CD4-positive, alpha-beta T cell (primary cell): ENCODE measurements around the gene IGF1R. TPM values are rescaled to one million over a fixed set of nuclear protein-coding genes. Genes with fewer than 3 reads are reported as not detected.

ENCODE experiments used
- ATAC-seq: fragments of 200-7000 bp; cut with Tn5 transposase; one replicate; pipeline ENCODE4 v1.10.0; 2022; ENCODE audit warnings: mild to moderate bottlenecking; ENCODE audit not compliant: poor library complexity
- CTCF ChIA-PET: fragments of 350-600 bp; sonication (Branson Sonifier 250); formaldehyde crosslinking; loops from one replicate; lab custom pipeline; 2021; ENCODE audit warnings: antibody characterized with exemption, inconsistent platforms; lab: Charles Lee
- POLR2A ChIA-PET: fragments of 350-600 bp; sonication (Branson Sonifier 250); formaldehyde crosslinking; loops from one replicate; lab custom pipeline; 2021; ENCODE audit warnings: antibody characterized with exemption, inconsistent platforms; lab: Charles Lee
- DNase-seq, 14 experiments: peaks; one replicate each; pipeline ENCODE4 v3.0.0-alpha.2; 2013 to 2020; ENCODE audit warnings: mixed read lengths in 2 of 14
- H3K27ac ChIP-seq, 2 donors: one replicate each; pipeline versions ENCODE4 v1.5.1 to v1.7.0; 2013; ENCODE audit warnings: low read length in 2 of 2, low read depth in 1 of 2, mild to moderate bottlenecking in 1 of 2
- H3K27me3 ChIP-seq, 2 experiments: 1 replicate in 1 of 2; 2 replicates in 1 of 2; pipeline versions ENCODE4 v1.6.1 to v1.7.0; 2013; ENCODE audit warnings: low read length in 2 of 2, control low read depth in 1 of 2, mild to moderate bottlenecking in 1 of 2, moderate library complexity in 1 of 2; ENCODE audit not compliant: insufficient read depth in 2 of 2, control insufficient read depth in 1 of 2
- H3K36me3 ChIP-seq: one replicate; pipeline ENCODE4 v1.6.1; 2013; ENCODE audit warnings: low read length, control low read depth; ENCODE audit not compliant: insufficient read depth
- H3K4me1 ChIP-seq: one replicate; pipeline ENCODE4 v1.6.1; 2013; ENCODE audit warnings: low read length, control low read depth; ENCODE audit not compliant: insufficient read depth
- H3K4me3 ChIP-seq: one replicate; pipeline ENCODE4 v1.5.1; 2013; ENCODE audit warnings: mild to moderate bottlenecking, low read length, moderate library complexity
- H3K9me3 ChIP-seq, 2 experiments: 1 replicate in 1 of 2; 2 replicates in 1 of 2; pipeline versions ENCODE4 v1.6.1 to v1.7.0; 2013; ENCODE audit warnings: low read length in 2 of 2, mild to moderate bottlenecking in 2 of 2, control low read depth in 1 of 2, moderate library complexity in 1 of 2; ENCODE audit not compliant: control insufficient read depth in 1 of 2, insufficient read depth in 1 of 2
- H3K27ac Mint-ChIP-seq: one replicate; pipeline ENCODE4 v1.8.0; 2020; ENCODE audit warnings: mixed read lengths
- H3K27me3 Mint-ChIP-seq: one replicate; pipeline ENCODE4 v1.8.0; 2021; ENCODE audit warnings: mixed read lengths
- H3K36me3 Mint-ChIP-seq: one replicate; pipeline ENCODE4 v1.8.0; 2021; ENCODE audit warnings: low read depth, mixed read lengths
- H3K4me1 Mint-ChIP-seq: one replicate; pipeline ENCODE4 v1.8.0; 2021; ENCODE audit warnings: low read depth, mixed read lengths
- H3K4me3 Mint-ChIP-seq: one replicate; pipeline ENCODE4 v1.8.0; 2020; ENCODE audit warnings: mild to moderate bottlenecking, mixed read lengths
- H3K9me3 Mint-ChIP-seq: one replicate; pipeline ENCODE4 v1.8.0; 2020; ENCODE audit warnings: mixed read lengths
- CTCF ChIP-seq: fragments of 200-600 bp; IDR thresholded peaks from one replicate; pipeline ENCODE4 v1.8.0; 2022; ENCODE audit warnings: antibody characterized with exemption, mild to moderate bottlenecking
- intact Hi-C, 2 experiments: fragments of 100-400 bp; cut with DNase I in 1 of 2; cut with micrococcal nuclease in 1 of 2; formaldehyde crosslinking; loops; one replicate each; pipeline versions ENCODE4 v1.15.1 to v1.9.0; 2023 to 2025; cut with DNase I, micrococcal nuclease
- total RNA-seq, 174 experiments: library from RNA in 2 of 174; stranded (reverse) in 2 of 174; gene quantifications; one replicate each; pipeline ENCODE4 v1.2.3 and lab custom pipeline; 2021 to 2026

IGF1R gene
- total RNA-seq, 2 experiments from 2014 or later = 39.2 to 40.3 TPM

- peak overlapping the region; percentile 13 to 83 for H3K27ac ChIP-seq
- Mint-ChIP-seq H3K27ac (peak overlapping the region; percentile 99), H3K9me3 (no peaks in the 10 kb centered on the region), H3K4me3 (peak overlapping the region; percentile 99), H3K36me3 (peaks cover 23% of the 10 kb centered on the region), H3K27me3 (peaks cover 27% of the 10 kb centered on the region), H3K4me1 (peaks cover 50% of the 10 kb centered on the region)
- ChIA-PET CTCF (interaction anchor here (1.4 kb wide), 1 partner anchor 201 kb away, joined by 3 read pairs; no protein-coding TSS in a partner anchor), POLR2A (interaction anchor here (0.8 to 4.3 kb wide), 14 partner anchors 8 to 216 kb away, joined by 3 to 49 read pairs (median 4); no protein-coding TSS in a partner anchor)
- peak overlapping the region; percentile 75 for H3K4me3 ChIP-seq
- intact Hi-C loops = loop anchor here (2.0 to 10.0 kb wide), 8 partner anchors 55 to 1693 kb away; partner anchors contain the start of genes ADAMTS17 (in 1 of the 2) and MEF2A (in 1 of the 2)
- H3K9me3 ChIP-seq = peaks cover 0 to 13% of the 10 kb centered on the region in 2 experiments
- ATAC-seq = peak; percentile 2
- H3K36me3 ChIP-seq = no peaks in the 10 kb centered on the region
- DNase-seq = peak; percentile 20 to 68 (median 38)
- H3K4me1 ChIP-seq = peaks cover 33% of the 10 kb centered on the region
- no peak for TF ChIP-seq CTCF
- H3K27me3 ChIP-seq = peaks cover 16 to 17% of the 10 kb centered on the region in 2 experiments
Observed at GRCh38 chr15:98649472-98650416, 1.4 kb downstream of the IGF1R start.

GRCh38 chr15:98650417-98651035 is 2.2 kb downstream of the IGF1R start:
- peak overlapping the region; percentile 55 to 83 for H3K27ac ChIP-seq
- ChIA-PET POLR2A (interaction anchor here (0.8 to 1.7 kb wide), 8 partner anchors 9 to 1946 kb away, joined by 3 to 6 read pairs (median 3); no protein-coding TSS in a partner anchor), CTCF (no interaction called here)
- H3K27ac Mint-ChIP-seq = peak overlapping the region; percentile 99
- ATAC-seq = peak; percentile 13
- peaks cover 33% of the 10 kb centered on the region for H3K4me1 ChIP-seq
- peak overlapping the region; percentile 75 for H3K4me3 ChIP-seq
- H3K4me1 Mint-ChIP-seq = peaks cover 57% of the 10 kb centered on the region
- peaks cover 0 to 13% of the 10 kb centered on the region in 2 experiments for H3K9me3 ChIP-seq
- no peaks in the 10 kb centered on the region for H3K9me3 Mint-ChIP-seq
- peak overlapping the region; percentile 99 for H3K4me3 Mint-ChIP-seq
- peaks cover 23% of the 10 kb centered on the region for H3K36me3 Mint-ChIP-seq
- peaks cover 16 to 17% of the 10 kb centered on the region in 2 experiments for H3K27me3 ChIP-seq
- H3K36me3 ChIP-seq = no peaks in the 10 kb centered on the region
- TF ChIP-seq CTCF = no peak
- intact Hi-C loops = loop anchor here (1.0 to 10.0 kb wide), 5 partner anchors 9 to 1274 kb away; no protein-coding TSS in a partner anchor
- peak; percentile 25 to 79 (median 52) for DNase-seq
- peaks cover 27% of the 10 kb centered on the region for H3K27me3 Mint-ChIP-seq

GRCh38 chr15:98651036-98651481 is 2.7 kb downstream of the IGF1R start:
- H3K4me3 ChIP-seq = peak overlapping the region; percentile 75
- ATAC-seq (peak; percentile 18), DNase-seq (peak; percentile 4 to 69 (median 36))
- intact Hi-C loops = loop anchor here (1.0 to 10.0 kb wide), 5 partner anchors 8 to 1274 kb away; no protein-coding TSS in a partner anchor
- Mint-ChIP-seq H3K4me1 (peaks cover 57% of the 10 kb centered on the region), H3K36me3 (peaks cover 23% of the 10 kb centered on the region), H3K4me3 (peak overlapping the region; percentile 99), H3K27ac (peak overlapping the region; percentile 99), H3K9me3 (no peaks in the 10 kb centered on the region), H3K27me3 (peaks cover 27% of the 10 kb centered on the region)
- ChIA-PET POLR2A (interaction anchor here (0.8 to 1.9 kb wide), 11 partner anchors 9 to 1946 kb away, joined by 3 to 11 read pairs (median 4); partner anchors contain the start of gene LYSMD4), CTCF (no interaction called here)
- peaks cover 33% of the 10 kb centered on the region for H3K4me1 ChIP-seq
- peaks cover 16 to 17% of the 10 kb centered on the region in 2 experiments for H3K27me3 ChIP-seq
- no peak for TF ChIP-seq CTCF
- no peaks in the 10 kb centered on the region for H3K36me3 ChIP-seq
- peak overlapping the region; percentile 55 to 83 for H3K27ac ChIP-seq
- H3K9me3 ChIP-seq = peaks cover 0 to 13% of the 10 kb centered on the region in 2 experiments
